Fibroblast of peridontal ligament (primary cell): ENCODE data around the gene DYRK4.

Experiments used
- DNase-seq: peaks from one replicate; pipeline ENCODE4 v3.0.0-alpha.2; 2010; ENCODE audit errors: extremely low read depth

The DYRK4 gene

GRCh38 chr12:4564818-4565217, 2.8 kb downstream of the DYRK4 start:
- peak; percentile 3 for DNase-seq

GRCh38 chr12:4566474-4566873, 4.5 kb downstream of the DYRK4 start:
- DNase-seq: no peak

- DNase-seq: no peak
These were observed 5.3 kb downstream of the DYRK4 start for GRCh38 chr12:4567073-4567881.

- no peak for DNase-seq
These were observed 7.3 kb downstream of the DYRK4 start for GRCh38 chr12:4569261-4569660.

GRCh38 chr12:4572680-4573079, 10.7 kb downstream of the DYRK4 start:
- no peak for DNase-seq

- DNase-seq: peak; percentile 30
These were observed 17.5 kb downstream of the DYRK4 start for GRCh38 chr12:4579305-4580102.

- no peak for DNase-seq
These were observed 18.3 kb downstream of the DYRK4 start for GRCh38 chr12:4580281-4580688.

GRCh38 chr12:4584281-4584680, 22.3 kb downstream of the DYRK4 start:
- DNase-seq: no peak

- DNase-seq: no peak
These were observed 22.9 kb downstream of the DYRK4 start for GRCh38 chr12:4584896-4585295.

- DNase-seq: no peak
These were observed 24.5 kb downstream of the DYRK4 start for GRCh38 chr12:4586500-4586899.

- no peak for DNase-seq
These were observed 25.1 kb downstream of the DYRK4 start for GRCh38 chr12:4587108-4587507.

- no peak for DNase-seq
These were observed 26.9 kb downstream of the DYRK4 start for GRCh38 chr12:4588916-4589315.

GRCh38 chr12:4589941-4590340, 27.9 kb downstream of the DYRK4 start:
- DNase-seq: peak; percentile 61

GRCh38 chr12:4591180-4591687, 29.2 kb downstream of the DYRK4 start:
- DNase-seq: no peak

- no peak for DNase-seq
These were observed 33.9 kb downstream of the DYRK4 start for GRCh38 chr12:4595881-4596280.

- no peak for DNase-seq
These were observed 41.4 kb downstream of the DYRK4 start for GRCh38 chr12:4603421-4603820.

GRCh38 chr12:4603946-4604345, 41.9 kb downstream of the DYRK4 start:
- DNase-seq: no peak

GRCh38 chr12:4604684-4605193, 42.7 kb downstream of the DYRK4 start:
- peak; percentile 88 for DNase-seq

- no peak for DNase-seq
These were observed 45.0 kb downstream of the DYRK4 start for GRCh38 chr12:4607056-4607455.

GRCh38 chr12:4609071-4609470, 47.1 kb downstream of the DYRK4 start:
- no peak for DNase-seq

- DNase-seq: no peak
These were observed 48.5 kb downstream of the DYRK4 start for GRCh38 chr12:4610481-4610880.

GRCh38 chr12:4615667-4616066, 53.7 kb downstream of the DYRK4 start:
- DNase-seq: no peak

- no peak for DNase-seq
These were observed 59.5 kb downstream of the DYRK4 start for GRCh38 chr12:4621511-4621910.
